Measurements from ENCODE around the gene SPATA1.

DNA sequence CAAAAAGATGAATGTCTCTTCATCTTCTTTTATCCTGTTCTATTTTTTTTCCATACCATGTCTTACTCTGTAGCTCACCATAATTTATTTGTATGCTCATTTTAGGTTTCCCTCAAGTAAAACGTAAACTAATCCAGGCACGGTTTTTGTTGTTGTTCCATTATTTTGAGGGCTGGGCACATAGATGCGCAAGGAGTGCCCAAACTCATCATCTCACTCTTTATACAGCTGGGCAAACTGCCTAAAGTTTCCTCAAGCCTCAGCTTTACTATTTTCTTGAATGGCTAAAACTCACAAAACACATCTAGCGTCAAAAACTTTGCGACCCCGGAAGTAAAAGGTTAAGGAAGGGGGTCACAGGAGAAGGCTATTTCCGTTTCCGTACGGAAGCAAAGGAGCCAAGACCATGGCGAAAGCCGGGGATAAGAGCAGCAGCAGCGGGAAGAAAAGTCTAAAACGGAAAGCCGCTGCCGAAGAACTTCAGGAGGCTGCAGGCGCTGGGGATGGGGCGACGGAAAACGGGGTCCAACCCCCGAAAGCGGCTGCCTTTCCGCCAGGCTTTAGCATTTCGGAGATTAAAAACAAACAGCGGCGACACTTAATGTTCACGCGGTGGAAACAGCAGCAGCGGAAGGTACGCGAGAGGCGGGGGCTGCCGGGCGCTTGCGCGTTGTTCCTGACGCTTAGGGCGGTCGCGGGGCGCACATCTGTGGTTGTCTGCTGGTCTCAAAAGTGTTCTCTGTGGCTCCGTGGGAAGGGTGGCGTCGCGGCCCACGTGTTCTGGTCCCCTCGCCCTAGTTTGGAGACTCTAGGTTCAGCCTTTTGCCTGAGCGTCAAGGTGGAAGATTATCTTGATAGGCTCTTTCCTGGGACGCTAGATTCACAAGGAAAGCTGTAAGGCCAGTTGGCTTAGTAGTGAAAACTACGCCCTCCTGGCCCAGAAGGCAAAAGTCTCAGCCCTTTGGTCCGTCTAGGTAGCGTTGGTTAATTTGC is 27.0 kb upstream of the SPATA1 start, which contains the start of gene RPF1:
- TF ChIP-seq, protein P1, sequence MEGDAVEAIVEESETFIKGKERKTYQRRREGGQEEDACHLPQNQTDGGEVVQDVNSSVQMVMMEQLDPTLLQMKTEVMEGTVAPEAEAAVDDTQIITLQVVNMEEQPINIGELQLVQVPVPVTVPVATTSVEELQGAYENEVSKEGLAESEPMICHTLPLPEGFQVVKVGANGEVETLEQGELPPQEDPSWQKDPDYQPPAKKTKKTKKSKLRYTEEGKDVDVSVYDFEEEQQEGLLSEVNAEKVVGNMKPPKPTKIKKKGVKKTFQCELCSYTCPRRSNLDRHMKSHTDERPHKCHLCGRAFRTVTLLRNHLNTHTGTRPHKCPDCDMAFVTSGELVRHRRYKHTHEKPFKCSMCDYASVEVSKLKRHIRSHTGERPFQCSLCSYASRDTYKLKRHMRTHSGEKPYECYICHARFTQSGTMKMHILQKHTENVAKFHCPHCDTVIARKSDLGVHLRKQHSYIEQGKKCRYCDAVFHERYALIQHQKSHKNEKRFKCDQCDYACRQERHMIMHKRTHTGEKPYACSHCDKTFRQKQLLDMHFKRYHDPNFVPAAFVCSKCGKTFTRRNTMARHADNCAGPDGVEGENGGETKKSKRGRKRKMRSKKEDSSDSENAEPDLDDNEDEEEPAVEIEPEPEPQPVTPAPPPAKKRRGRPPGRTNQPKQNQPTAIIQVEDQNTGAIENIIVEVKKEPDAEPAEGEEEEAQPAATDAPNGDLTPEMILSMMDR (IDR thresholded peaks at IDR 0.05; ENCODE audit: low read depth, low read length, poor library complexity, severe bottlenecking), result no peak
- TF ChIP-seq EZH2phosphoT487 (IDR thresholded peaks at IDR 0.05; ENCODE audit: borderline replicate concordance, low read length), result no peak
